HG03378 (cell line): ENCODE results near the gene CCDC186.
A peak's percentile ranks its signal among the peaks of the same experiment; 100 is the strongest.

Source experiments
- ATAC-seq: cut with Tn5 transposase; IDR thresholded peaks from one replicate; pipeline ENCODE4 v1.9.1; 2021; ENCODE audit warnings: mild to moderate bottlenecking, moderate library complexity; ENCODE audit not compliant: unreplicated experiment

The CCDC186 gene

GRCh38 chr10:114115661-114116445 is 58.1 kb downstream of the CCDC186 start:
- ATAC-seq: no peak

- no peak for ATAC-seq
These were observed 63.6 kb downstream of the CCDC186 start for GRCh38 chr10:114110174-114110972.

- ATAC-seq: no peak
These were observed 70.7 kb downstream of the CCDC186 start for GRCh38 chr10:114103284-114103683.

- ATAC-seq: no peak
These were observed 71.7 kb downstream of the CCDC186 start for GRCh38 chr10:114102256-114102655.

GRCh38 chr10:114100848-114101741 is 72.9 kb downstream of the CCDC186 start:
- no peak for ATAC-seq

GRCh38 chr10:114096864-114097263 is 77.1 kb downstream of the CCDC186 start:
- ATAC-seq: no peak

GRCh38 chr10:114095559-114096337 is 78.3 kb downstream of the CCDC186 start:
- ATAC-seq: peak; percentile 45

- ATAC-seq: no peak
These were observed 79.2 kb downstream of the CCDC186 start for GRCh38 chr10:114094795-114095194.

GRCh38 chr10:114087655-114088054 is 86.3 kb downstream of the CCDC186 start:
- ATAC-seq: no peak

- ATAC-seq: no peak
These were observed 86.7 kb downstream of the CCDC186 start for GRCh38 chr10:114087255-114087654.

- ATAC-seq: no peak
These were observed 89.8 kb downstream of the CCDC186 start for GRCh38 chr10:114084215-114084614.

- no peak for ATAC-seq
These were observed 91.0 kb downstream of the CCDC186 start for GRCh38 chr10:114083040-114083439.

- ATAC-seq: no peak
These were observed 92.0 kb downstream of the CCDC186 start for GRCh38 chr10:114081911-114082583.

GRCh38 chr10:114079421-114079820 is 94.6 kb downstream of the CCDC186 start:
- no peak for ATAC-seq

- ATAC-seq: no peak
These were observed 95.7 kb downstream of the CCDC186 start for GRCh38 chr10:114078346-114078745.

- ATAC-seq: peak; percentile 61
These were observed 96.2 kb downstream of the CCDC186 start for GRCh38 chr10:114077815-114078219.

GRCh38 chr10:114077347-114077746 is 96.7 kb downstream of the CCDC186 start:
- ATAC-seq: no peak

GRCh38 chr10:114075093-114075492 is 98.9 kb downstream of the CCDC186 start:
- ATAC-seq: no peak

- no peak for ATAC-seq
These were observed 100.4 kb downstream of the CCDC186 start for GRCh38 chr10:114073395-114074186.
